Islet of Langerhans (tissue), 1 donor: ENCODE measurements around the gene BDNF.

ENCODE experiments used
- FAIRE-seq: peaks from one replicate; lab custom pipeline; 2011; peaks lifted over from hg19 to GRCh38; lab: Jason Lieb, UNC

BDNF gene

DNA sequence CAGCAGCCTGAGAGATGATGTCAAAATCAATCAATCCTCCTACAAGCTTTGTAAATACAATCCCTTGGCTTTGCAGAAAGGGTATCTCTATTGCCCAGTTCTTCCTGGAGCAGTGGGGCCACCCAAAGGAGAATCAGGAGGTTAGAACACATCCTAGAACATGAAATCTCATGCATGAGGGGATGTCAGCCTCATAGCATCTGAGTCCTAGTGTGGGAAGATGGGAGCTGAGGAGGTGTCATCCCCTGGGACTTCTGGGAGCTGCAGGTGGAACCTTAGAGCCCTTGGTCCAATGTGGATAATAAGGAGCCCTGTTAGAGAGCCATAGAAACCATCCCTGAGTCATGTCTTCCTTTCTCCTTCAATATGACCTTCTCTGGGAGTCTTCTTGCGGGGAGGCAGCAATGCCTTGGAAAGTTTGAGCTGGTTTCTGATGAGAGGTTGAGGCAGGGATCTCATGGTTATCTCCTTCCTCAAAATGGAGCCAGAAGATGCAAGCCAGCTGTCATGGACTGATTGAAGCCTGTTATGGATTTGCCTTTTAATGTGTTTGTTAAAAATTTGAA, 74.8 kb downstream of the BDNF start:
- no peak for FAIRE-seq

DNA sequence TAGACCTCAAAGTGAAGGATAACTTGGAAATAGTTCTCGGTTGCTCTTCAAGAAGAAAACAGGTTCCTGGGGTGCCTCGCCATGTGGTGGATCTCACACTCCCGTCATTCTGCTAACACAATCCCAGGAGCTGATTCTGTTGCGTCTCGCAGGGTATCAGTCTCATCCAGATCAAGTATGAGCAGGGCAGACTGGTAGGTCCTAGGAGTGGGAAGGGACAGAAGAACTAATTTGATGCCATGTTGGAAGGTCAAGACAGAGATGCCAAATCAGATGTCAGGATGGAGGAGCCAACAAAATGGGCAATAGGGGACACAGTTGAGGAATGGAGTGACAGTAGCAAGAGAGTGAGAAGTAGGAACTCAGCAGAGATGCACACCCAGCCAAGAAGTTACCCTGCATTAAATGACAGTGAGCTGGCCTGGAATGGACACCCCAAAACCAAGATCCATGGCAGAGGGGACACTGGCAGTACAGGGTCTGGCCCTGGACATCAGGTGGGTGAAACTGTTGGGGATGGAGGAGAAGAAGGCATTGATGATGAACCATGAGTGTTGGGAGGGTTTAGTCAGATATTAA, 76.2 kb downstream of the BDNF start:
- FAIRE-seq: no peak

DNA sequence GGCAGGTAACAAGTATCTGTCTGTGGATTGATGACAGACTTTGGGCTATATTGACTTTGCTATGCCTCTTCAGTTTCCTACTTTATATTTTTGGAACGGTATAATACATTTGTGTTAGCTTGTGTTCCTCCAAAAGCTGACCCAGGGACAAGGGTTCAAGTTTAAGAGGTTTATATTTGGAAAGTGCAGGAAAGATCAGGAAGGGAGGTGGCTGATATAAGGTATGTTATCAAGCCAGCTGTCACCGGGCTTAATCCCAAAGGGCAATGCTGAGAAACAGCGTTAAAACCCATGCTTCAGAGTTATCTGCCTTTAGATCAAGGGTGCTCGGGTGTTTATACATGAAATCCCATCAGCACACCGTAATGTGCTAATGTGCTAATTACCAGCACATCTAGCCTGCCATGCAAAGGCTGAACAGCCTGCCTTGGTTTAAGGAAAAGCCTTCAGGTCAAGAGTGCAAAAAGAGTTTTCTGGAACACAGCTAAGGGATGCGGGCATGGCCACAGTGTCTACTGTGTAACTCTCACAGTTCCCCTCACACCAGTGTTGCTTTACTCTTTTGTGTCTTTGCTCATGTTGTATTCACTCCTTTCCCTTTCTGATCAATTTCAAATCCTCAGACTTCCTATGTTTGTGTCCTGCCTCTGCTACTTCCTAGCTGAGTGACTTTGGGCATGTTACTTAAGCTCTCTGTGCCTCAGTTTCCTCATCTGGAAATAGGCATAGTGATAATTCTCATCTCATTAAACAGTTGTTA, 77.5 kb downstream of the BDNF start:
- no peak for FAIRE-seq

DNA sequence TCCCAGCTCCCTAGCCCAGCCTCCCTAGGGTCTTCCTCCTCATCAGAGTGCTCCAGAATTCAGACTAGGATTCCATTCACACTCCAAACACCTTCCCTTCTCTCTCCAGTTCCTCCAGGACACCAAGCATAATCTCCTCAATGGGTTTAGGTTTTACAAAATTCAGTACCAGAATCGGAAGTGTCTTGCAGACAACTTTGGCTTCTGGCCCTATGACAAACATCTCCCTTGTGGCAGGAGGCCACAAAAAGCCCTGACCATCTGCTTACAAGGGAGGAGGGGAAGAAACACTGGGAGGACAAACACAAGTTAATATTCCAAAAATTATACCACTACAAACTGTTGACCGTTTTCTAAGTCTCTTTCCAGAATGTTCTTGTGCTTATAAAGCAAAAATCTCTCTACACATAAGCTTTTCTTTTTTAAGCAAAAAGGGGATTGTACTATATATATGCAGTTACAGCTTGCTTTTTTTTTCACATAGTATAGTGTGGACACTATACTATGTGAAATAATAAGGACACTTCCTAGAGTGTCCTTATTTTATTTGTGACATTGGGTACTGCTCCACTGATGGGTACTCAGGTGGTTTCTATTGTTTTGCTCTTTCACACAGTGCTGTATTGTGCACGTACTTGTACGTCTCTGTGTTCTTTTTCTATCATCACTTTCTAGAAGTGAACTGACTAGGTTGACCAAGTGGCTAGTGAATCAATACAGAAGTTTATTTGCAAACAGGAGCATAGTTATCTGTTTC, 78.7 kb downstream of the BDNF start:
- FAIRE-seq: no peak

DNA sequence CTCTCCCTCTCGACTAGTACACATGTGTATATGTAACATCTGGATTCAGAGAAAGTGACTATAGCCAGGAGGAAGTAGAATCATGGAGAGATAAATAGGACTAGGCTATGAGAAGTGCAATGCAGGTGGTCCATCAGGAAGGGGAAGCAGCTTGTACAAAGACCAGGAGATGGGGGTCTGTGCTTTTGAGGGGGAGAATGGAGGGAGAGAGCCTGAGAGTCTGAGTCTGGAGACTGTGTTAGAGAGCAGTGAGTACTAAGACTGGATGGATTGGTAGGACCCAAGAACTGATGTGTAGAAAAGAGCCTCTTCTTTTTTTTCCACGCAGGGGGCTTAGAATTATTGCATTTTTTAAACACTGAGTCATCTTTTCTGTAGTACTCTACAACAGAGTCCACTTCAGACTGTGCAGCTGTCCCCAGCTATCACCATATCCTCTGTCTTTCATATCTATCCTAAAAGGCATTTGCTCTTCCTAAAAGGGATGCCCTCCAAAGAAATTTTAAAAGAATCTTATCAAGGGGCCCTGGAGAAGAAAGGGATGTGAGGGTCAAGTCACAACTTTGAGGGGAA, 80.4 kb downstream of the BDNF start:
- FAIRE-seq: no peak

DNA sequence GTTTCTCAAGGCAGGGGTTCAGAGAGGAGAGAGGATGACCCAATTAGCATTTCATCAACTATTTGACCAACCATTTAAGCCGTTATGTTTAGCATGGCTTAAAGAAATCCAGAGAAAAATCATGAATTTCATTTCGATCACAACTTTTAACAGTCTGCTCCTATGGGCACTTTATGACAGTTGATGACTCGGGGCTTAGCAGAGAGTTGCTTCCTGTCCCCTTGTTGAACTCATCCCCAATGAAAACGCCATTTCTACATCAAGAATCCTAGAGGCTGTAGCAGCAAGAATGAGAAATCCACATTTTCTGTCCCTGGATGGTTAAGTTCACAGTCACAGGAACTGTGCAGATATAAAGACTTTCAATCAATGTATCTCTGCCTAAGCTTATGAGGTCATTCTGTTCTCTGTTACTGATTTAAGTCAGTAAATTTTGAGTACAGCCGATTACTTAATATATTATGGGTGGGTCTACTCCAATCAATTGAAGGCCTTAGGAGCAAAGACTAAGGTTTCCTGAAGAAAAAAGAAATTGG, 81.1 kb downstream of the BDNF start:
- no peak for FAIRE-seq

DNA sequence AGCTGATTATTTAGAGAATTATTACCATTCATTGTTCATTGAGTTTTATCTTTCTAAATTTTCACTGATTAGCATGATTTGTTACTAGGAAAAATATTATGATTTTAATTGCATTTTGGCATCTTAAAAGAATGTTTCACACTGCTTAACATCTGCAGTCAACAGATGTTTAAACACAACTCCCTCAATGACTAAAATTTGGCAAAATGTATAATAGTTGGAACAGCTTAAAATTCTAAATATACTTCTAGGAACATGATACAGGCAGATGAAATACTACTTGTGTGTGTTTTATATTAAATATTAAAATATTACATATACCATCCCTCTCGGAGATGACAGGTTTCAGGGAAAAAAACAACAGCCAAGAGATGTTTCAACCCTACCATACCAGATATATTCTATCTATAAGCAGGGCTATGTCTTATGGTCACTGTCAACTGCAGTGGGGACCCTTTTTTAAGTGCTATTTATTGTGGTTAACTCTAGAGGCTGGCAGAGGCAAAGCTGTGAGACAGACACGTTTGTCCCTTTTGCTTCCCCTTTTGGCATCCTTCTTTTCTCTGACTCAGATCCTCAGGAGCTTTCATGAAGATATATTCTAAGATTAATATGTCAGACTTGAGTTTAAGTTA, 81.9 kb downstream of the BDNF start:
- no peak for FAIRE-seq

DNA sequence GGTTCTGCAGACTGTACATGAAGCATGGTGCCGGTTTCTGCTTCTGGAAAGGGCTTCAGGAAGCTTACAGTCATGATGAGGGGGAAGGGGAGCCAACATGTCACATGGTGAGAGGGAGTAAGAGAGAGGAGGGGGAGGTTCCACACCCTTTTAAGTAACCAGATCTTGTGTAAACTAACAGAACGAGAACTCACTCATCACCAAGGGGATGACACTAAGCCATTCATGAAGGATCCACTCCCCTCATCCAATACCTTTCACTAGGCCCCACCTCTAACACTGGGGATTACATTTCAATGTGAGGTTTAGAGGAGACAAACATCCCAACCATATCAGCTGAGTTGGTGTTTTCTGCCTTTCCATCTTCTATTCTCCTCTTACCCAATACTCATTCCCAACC, 83.5 kb downstream of the BDNF start:
- no peak for FAIRE-seq

DNA sequence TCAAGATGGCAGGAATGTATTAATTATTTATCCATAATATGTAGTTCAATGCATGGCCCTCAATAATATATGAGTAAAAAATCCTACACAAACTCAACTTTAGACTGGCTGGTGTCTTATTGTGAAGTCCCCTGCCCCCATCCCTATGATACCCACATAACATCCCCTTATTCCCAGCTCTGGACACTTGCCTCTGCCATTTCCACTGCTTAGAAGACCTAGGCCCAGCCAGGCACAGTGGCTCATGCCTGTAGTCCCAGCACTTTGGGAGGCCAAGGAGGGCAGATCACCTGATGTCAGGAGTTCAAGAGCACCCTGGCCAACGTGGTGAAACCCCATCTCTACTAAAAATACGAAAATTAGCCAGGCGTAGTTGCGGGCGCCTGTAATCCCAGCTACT, 84.4 kb downstream of the BDNF start:
- no peak for FAIRE-seq

DNA sequence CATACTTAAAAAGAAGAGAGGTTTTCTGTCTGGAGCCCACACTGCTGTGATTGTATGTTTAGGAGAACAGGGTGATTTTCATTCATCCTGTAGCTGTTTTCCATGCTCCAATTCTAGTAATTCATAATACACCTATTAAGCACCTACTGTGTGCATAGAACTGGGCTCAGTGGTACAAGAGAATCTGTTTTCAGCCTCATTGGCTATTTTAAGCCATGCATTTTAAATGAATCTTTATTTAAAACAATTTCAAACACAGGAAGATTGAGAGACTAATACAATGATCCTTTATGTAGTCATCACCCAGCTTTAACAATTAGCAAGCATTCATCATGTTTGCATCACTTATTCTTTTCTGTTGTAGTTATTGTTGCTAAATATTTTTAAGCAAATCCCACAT, 86.2 kb downstream of the BDNF start:
- no peak for FAIRE-seq

DNA sequence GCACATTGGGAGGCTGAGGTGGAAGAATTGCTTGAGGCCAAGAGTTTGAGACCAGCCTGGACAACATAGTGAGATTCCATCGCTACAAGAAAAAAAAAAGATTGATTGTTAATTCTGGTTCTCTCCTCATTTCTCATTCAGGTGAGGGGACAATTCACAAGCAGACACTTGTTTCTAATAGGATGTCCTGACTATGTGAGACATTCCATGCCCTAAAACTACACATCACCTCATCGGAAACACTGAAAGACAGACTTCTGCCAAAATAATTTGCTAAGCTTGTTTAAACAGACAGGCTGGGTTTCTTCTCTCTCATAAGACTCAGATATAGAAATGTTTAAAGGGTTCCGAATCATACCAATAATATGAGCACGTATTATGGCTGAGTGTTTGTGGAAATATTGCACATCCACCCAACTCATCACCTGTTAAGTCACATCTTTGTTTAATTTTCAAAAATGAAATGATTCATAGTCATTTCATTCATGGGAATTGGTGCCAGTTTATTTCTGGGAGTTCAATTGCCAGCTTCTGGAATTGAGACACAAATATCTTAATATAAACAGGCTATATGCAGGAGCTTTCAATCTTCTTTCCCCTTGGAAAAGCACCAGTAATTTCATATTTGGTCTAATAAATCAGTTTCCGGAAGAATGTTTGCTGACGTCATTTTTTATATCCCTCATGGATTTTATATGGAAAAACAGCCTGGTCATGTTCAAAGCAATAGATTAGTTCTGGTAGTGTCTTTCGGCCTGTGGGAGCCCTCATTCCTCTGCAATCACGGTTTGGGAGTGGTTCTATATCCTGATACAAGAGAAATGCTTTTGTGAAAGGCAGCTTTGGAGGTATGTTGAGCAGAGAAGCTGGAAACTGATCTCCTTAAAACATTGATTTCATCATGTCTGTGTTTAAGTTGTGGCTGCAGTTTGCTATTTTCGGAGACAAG, 87.0 kb downstream of the BDNF start:
- FAIRE-seq: no peak

DNA sequence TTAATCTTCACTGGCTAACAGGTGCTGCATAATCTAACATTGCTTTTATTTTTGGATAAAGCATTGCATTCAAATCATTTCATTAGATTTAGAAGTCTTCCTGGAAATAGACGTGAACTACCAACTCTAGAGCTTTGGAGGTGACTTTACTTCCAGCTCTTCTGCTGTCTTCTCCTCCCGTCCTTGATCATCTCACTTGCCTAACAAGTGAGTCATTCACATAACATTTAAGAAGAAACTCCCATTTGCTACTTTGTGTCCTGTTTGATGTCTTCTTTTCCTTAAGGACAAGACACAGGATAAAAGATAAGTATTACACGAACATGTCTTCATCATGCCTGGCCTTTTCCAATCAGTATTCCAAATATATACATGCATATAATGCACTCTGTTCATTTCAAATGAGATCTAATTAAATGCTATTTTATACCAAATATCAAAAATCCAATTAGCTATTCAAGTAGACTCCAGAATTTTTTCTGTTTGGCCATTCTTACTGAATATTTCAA, 88.3 kb downstream of the BDNF start:
- no peak for FAIRE-seq

DNA sequence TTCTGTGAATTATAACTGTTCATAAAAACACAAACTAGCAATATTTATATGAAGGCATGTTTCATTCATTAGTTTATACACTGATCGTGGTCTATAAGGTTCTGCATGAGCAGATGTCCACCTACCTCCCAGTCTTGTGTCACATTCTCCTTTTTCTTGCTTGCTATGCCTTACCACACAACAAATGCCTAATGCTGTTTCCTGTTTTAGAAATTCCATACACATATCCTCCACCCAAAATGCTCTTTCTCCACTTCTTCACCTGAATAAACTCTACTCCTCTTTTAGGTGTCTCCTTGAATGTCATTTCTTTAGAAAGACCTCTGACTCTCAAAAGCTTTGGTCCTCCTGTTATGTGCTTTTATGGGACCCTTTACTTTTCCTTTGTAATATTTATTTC, 88.9 kb downstream of the BDNF start:
- FAIRE-seq: no peak

DNA sequence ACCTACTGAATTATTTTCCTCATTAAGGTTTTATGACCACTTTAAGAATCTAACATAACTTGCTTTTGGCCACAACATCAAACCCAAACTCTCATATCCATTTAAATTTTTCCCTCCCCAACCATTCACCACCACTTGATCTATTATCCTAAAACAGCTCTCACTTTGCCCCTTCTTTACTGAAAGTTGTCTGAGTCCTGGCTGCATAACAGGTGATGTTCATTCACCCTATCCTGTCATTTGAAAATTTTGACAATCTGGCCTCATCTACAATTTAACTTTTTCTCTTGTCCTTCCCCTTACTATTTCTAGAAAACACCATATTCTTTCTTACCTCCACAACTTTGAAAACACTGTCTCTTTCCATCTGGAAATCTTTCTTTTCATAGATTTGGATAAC, 89.3 kb downstream of the BDNF start:
- no peak for FAIRE-seq

DNA sequence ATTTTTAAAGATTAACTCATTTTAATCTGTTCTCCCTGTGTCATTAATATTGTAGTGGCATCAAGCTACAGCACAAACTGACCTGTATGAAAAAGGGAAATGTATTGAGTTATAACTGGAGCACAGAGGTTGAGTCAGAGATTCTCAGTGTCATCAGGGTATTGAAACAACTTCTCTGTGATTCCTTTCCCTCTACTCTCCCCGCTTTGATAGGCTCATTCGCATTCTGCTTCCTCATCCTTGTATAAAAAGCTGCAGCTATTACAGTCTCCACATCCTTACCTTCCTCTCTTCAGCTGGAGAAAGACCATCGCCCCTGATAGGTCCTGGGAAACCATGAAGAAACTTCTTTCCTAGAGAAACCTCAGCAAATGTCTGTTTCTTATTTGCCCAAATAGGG, 90.0 kb downstream of the BDNF start:
- no peak for FAIRE-seq

DNA sequence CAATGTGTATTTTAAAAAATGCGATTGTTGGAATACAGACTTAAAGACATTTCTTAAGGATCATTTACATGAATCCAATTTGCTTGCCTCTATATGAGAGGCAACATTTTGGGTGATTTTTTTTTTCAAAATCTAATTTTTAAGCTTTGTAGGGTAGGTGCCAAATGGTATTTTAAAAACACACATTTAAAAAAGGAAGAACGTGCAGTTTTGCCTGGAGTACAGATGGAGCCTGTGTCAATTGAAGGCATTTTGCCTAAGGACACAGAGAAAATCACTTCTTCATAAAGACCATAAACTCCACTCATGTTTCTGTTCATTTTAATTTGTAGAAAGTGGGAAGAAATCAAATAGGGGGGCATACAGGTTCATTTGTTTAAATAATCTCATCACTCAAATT, 91.3 kb downstream of the BDNF start:
- no peak for FAIRE-seq

DNA sequence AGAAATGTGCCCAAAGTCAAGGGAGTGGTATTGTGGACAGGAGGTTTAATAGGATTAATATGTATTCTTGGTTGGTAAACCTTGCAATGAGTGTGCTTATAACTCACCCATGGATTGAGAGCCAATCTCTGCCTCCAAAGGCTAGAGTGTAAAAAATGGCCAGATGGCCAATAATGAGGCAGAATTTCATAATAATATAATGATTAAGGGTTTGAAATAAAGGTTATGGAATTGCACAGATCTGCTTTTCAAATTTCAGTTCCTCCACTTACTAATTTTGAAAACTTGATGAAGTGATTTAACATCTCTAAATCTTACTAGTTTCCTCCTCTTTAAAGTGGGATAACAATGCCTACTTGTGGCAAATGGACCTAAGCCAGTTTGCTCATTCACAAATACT, 94.8 kb downstream of the BDNF start:
- FAIRE-seq: no peak
